OCI-LY7 (cell line): ENCODE measurements around the gene PDE10A. TPM values are rescaled to one million over a fixed set of nuclear protein-coding genes. Genes with fewer than 3 reads are reported as not detected.

ENCODE experiments used
- BruUV-seq: library from RNA; stranded (reverse); fragments of 400-500 nt; replicated peaks from 2 replicates; lab custom pipeline; 2021; lab: Mats Ljungman, UMichigan
- CTCF ChIA-PET: fragments of 300-600 bp; sonication (Branson Sonifier 250); formaldehyde crosslinking; loops from one replicate; lab custom pipeline; 2022; ENCODE audit warnings: antibody characterized with exemption; ENCODE audit not compliant: unreplicated experiment; lab: Charles Lee
- POLR2A ChIA-PET: fragments of 300-600 bp; sonication (Branson Sonifier 250); formaldehyde crosslinking; loops from one replicate; lab custom pipeline; 2022; ENCODE audit warnings: antibody characterized with exemption; lab: Charles Lee
- DNase-seq: peaks from one replicate; pipeline ENCODE4 v3.0.0-alpha.2; 2015; ENCODE audit warnings: low spot score
- H2AFZ ChIP-seq: fragments of 200-600 bp; sonication (generic), shearing (Covaris generic); 2 replicates; pipeline ENCODE4 v1.6.1; 2014; ENCODE audit warnings: mild to moderate bottlenecking, antibody characterized with exemption, low read length, moderate library complexity
- H3K27ac ChIP-seq: fragments of 200-600 bp; sonication (generic); 2 replicates; pipeline ENCODE4 v1.5.1; 2014; ENCODE audit warnings: mixed run types, low read depth, mild to moderate bottlenecking, moderate library complexity, low read length, inconsistent platforms; ENCODE audit not compliant: poor library complexity, severe bottlenecking
- H3K36me3 ChIP-seq: fragments of 200-600 bp; sonication (generic); 2 replicates; pipeline ENCODE4 v1.6.1; 2014; ENCODE audit warnings: mild to moderate bottlenecking, antibody characterized with exemption, low read length, moderate library complexity, mixed read lengths; ENCODE audit not compliant: insufficient read depth
- H3K4me1 ChIP-seq: fragments of 200-600 bp; sonication (generic); 2 replicates; pipeline ENCODE4 v1.5.1; 2014; ENCODE audit warnings: mild to moderate bottlenecking, low read length; ENCODE audit not compliant: insufficient read depth, poor library complexity, severe bottlenecking
- H3K4me2 ChIP-seq: fragments of 200-600 bp; sonication (generic); 2 replicates; pipeline ENCODE4 v1.6.1; 2014; ENCODE audit warnings: mild to moderate bottlenecking, low read length
- H3K4me3 ChIP-seq: fragments of 200-600 bp; sonication (generic); 2 replicates; pipeline ENCODE4 v1.5.1; 2014; ENCODE audit warnings: mild to moderate bottlenecking, low read depth, low read length; ENCODE audit not compliant: poor library complexity, severe bottlenecking
- H3K79me2 ChIP-seq: fragments of 200-600 bp; sonication (generic); 2 replicates; pipeline ENCODE4 v1.6.1; 2016; ENCODE audit warnings: low read depth, mild to moderate bottlenecking, low read length, moderate library complexity, mixed read lengths; ENCODE audit not compliant: insufficient read depth
- H3K9me2 ChIP-seq: fragments of 200-600 bp; sonication (generic); 2 replicates; pipeline ENCODE4 v1.6.1; 2016; ENCODE audit warnings: mild to moderate bottlenecking, low read length, mixed read lengths; ENCODE audit not compliant: insufficient read depth
- H3K9me3 ChIP-seq: fragments of 200-600 bp; sonication (generic); 2 replicates; pipeline ENCODE4 v1.6.1; 2014; ENCODE audit warnings: mild to moderate bottlenecking, mixed run types, low read length, mixed read lengths
- H4K20me1 ChIP-seq: fragments of 200-600 bp; sonication (generic); 2 replicates; pipeline ENCODE4 v1.6.1; 2014; ENCODE audit warnings: mild to moderate bottlenecking, antibody characterized with exemption, low read length, moderate library complexity, mixed read lengths; ENCODE audit not compliant: insufficient read depth
- EZH2phosphoT487 ChIP-seq: fragments of 200-600 bp; sonication (generic); IDR thresholded peaks from 2 replicates; pipeline ENCODE4 v1.6.1; 2018; ENCODE audit warnings: low read depth, borderline replicate concordance, mild to moderate bottlenecking, mixed run types, antibody characterized with exemption, low read length, moderate library complexity, mixed read lengths
- intact Hi-C: fragments of 100-400 bp; cut with micrococcal nuclease; formaldehyde crosslinking; loops from one replicate; pipeline ENCODE4 v1.10.0; 2022; ENCODE audit not compliant: unreplicated experiment
- total RNA-seq, 2 experiments: library from RNA; depleted of rRNA in 1 of 2; stranded (reverse); fragments of >200 nt in 1 of 2; shearing (Covaris generic) in 1 of 2; gene quantifications; 2 replicates each; pipeline ENCODE4 v1.2.3, GENCODE V29; 2014 to 2022
- TF ChIP-seq, protein P1 (sequence below): fragments of 200-600 bp; sonication (generic); conservative IDR thresholded peaks from 2 replicates; pipeline ENCODE4 v1.5.1; 2014; ENCODE audit warnings: mild to moderate bottlenecking, antibody characterized with exemption, low read length, moderate library complexity, mixed read lengths

PDE10A gene
- total RNA-seq, 2 experiments from 2014 or later = not detected

DNA sequence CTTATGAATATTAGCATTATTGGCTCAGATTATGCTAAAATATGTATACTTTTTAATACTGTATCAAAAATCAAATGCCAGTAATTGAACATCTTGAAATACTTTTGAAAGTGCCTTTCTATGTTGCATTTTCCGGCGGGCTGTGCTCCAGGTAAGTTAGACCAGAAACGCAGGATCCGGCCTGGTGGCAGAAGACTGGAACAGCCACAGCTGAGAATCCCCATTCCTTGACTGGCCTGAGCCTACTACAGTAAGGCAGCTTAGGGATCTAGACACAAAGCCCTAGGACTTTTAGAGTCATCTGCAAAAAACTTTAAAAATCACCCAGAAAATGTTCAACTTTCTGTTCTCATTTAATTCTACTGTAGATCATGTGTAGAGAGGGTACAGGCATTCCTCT, 214.8 kb downstream of the PDE10A start:
- Histone ChIP-seq H3K9me2 (no peaks in the 10 kb centered on the region), H4K20me1 (no peaks in the 10 kb centered on the region), H3K4me3 (no peak overlapping the region), H3K79me2 (no peaks in the 10 kb centered on the region), H3K9me3 (no peaks in the 10 kb centered on the region), H3K4me1 (no peaks in the 10 kb centered on the region), H3K36me3 (no peaks in the 10 kb centered on the region), H2AFZ (no peak overlapping the region), H3K27ac (no peak overlapping the region), H3K4me2 (no peak overlapping the region)
- no TSS peak for BruUV-seq
- intact Hi-C loops = no loop called here
- ChIA-PET CTCF (no interaction called here), POLR2A (no interaction called here)
- TF ChIP-seq, protein P1, sequence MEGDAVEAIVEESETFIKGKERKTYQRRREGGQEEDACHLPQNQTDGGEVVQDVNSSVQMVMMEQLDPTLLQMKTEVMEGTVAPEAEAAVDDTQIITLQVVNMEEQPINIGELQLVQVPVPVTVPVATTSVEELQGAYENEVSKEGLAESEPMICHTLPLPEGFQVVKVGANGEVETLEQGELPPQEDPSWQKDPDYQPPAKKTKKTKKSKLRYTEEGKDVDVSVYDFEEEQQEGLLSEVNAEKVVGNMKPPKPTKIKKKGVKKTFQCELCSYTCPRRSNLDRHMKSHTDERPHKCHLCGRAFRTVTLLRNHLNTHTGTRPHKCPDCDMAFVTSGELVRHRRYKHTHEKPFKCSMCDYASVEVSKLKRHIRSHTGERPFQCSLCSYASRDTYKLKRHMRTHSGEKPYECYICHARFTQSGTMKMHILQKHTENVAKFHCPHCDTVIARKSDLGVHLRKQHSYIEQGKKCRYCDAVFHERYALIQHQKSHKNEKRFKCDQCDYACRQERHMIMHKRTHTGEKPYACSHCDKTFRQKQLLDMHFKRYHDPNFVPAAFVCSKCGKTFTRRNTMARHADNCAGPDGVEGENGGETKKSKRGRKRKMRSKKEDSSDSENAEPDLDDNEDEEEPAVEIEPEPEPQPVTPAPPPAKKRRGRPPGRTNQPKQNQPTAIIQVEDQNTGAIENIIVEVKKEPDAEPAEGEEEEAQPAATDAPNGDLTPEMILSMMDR = no peak
- TF ChIP-seq EZH2phosphoT487 = no peak
- no peak for DNase-seq

DNA sequence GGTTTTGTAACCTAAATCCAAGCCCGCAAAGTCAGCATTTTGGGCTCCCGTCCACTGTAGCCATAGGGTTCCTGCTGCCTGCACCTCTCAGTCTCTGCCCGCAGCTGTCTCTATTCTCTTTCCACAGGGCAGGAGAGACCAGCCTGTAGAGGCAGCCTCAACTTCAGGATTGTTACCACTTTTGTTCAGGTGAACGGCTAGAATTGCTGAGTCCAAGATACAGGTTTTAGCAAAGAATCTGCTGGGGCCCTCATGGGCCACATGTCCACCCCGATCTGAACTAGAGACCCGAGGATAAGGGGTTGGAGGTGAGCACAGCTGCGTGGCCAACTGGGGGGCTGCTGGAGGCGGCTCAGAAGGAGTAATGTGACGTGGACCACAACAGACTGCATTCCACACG, 215.9 kb downstream of the PDE10A start:
- Histone ChIP-seq H2AFZ (no peak overlapping the region), H3K9me3 (no peaks in the 10 kb centered on the region), H3K36me3 (no peaks in the 10 kb centered on the region), H3K27ac (no peak overlapping the region), H3K79me2 (no peaks in the 10 kb centered on the region), H3K4me2 (no peak overlapping the region), H3K9me2 (no peaks in the 10 kb centered on the region), H3K4me3 (no peak overlapping the region), H3K4me1 (no peaks in the 10 kb centered on the region), H4K20me1 (no peaks in the 10 kb centered on the region)
- BruUV-seq = no TSS peak
- ChIA-PET POLR2A (interaction anchor here (0.6 kb wide), 1 partner anchor 903 kb away, joined by 4 read pairs; no protein-coding TSS in a partner anchor), CTCF (no interaction called here)
- no peak for DNase-seq
- no peak for TF ChIP-seq EZH2phosphoT487
- TF ChIP-seq, protein P1 = no peak
- intact Hi-C loops = no loop called here

DNA sequence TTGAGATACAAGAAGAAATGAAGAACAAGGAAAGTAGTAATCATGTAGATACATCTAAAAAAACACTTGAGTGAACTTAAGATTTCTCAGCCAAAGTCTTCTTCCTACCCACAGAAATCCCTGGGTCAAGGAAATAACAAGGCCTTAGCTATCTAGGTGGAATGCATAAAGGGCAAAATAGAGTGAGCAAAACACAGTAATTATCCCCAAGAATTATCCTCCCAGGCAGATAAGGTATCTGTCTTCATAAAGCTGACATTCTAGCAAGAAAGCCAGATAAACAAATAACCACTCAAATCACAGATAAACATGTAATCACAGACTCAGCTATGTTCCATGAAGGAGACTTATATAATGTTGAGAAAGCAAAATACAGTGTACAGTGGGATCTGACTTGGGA, 216.7 kb downstream of the PDE10A start:
- H2AFZ ChIP-seq = no peak overlapping the region
- H3K4me2 ChIP-seq = no peak overlapping the region
- no peaks in the 10 kb centered on the region for H3K4me1 ChIP-seq
- no peak overlapping the region for H3K27ac ChIP-seq
- intact Hi-C loops = no loop called here
- no peak for TF ChIP-seq EZH2phosphoT487
- TF ChIP-seq, protein P1 = no peak
- H3K36me3 ChIP-seq = no peaks in the 10 kb centered on the region
- H3K9me2 ChIP-seq = no peaks in the 10 kb centered on the region
- no TSS peak for BruUV-seq
- ChIA-PET POLR2A (no interaction called here), CTCF (no interaction called here)
- no peak for DNase-seq
- no peak overlapping the region for H3K4me3 ChIP-seq
- no peaks in the 10 kb centered on the region for H3K9me3 ChIP-seq
- no peaks in the 10 kb centered on the region for H4K20me1 ChIP-seq
- H3K79me2 ChIP-seq = no peaks in the 10 kb centered on the region
